Activated T-helper 2 cell treated with anti-CD3 and anti-CD28 coated beads, Interferon-gamma antibody, Interleukin-2, Interleukin-4, amounts not matched to agents 10 μg/mL and 5 μg/mL and 100 μg/mL, durations not matched to agents 14 hours and 24 hours and 36 hours (primary cell): ENCODE data around the gene E2F3. TPM values are rescaled to one million over a fixed set of nuclear protein-coding genes. Genes with fewer than 3 reads are reported as not detected.

Experiments
- DNase-seq: peaks from one replicate; pipeline ENCODE4 v3.0.0; 2021; ENCODE audit warnings: low spot score
- H3K27ac Mint-ChIP-seq: one replicate; pipeline ENCODE4 v1.8.0; 2021; ENCODE audit warnings: mixed read lengths
- H3K27me3 Mint-ChIP-seq: one replicate; pipeline ENCODE4 v1.8.0; 2021; ENCODE audit warnings: low read depth, mixed read lengths
- H3K36me3 Mint-ChIP-seq: one replicate; pipeline ENCODE4 v1.8.0; 2021; ENCODE audit warnings: low read depth, mixed read lengths
- H3K4me1 Mint-ChIP-seq: one replicate; pipeline ENCODE4 v1.8.0; 2021; ENCODE audit warnings: low read depth, mixed read lengths
- H3K4me3 Mint-ChIP-seq: one replicate; pipeline ENCODE4 v1.8.0; 2021; ENCODE audit warnings: low read depth, mild to moderate bottlenecking, moderate library complexity, mixed read lengths
- H3K9me3 Mint-ChIP-seq: one replicate; pipeline ENCODE4 v1.8.0; 2021; ENCODE audit warnings: mixed read lengths
- intact Hi-C: fragments of 100-400 bp; cut with micrococcal nuclease; formaldehyde crosslinking; loops from one replicate; pipeline ENCODE4 v1.15.1; 2023
- total RNA-seq: library from RNA; stranded (reverse); gene quantifications from 2 replicates; pipeline ENCODE4 v1.2.3, GENCODE V29; 2022

Gene E2F3
- total RNA-seq, 1 donor from 2014 or later = 27.9 TPM

DNA sequence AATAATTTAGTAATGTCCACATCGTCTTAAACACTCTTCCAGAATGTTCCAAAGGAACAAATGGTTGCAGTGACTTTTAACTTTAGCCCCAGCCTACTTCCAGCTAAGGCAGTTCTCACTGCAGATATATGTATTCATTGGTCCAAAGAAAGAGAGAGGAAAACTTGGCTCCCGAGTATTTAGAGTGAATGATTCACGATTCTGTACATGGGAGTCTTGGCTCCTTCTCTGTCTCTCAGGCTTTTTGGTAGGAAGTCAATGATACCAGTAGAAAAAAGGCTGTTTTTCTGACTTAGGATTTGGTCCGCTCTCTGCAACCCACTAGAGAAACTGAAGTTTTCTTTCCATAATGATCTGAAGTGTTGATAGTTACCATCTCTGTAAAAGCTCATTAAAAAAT lies 38.6 kb downstream of the E2F3 start:
- Mint-ChIP-seq H3K9me3 (no peaks in the 10 kb centered on the region), H3K4me1 (peaks cover 12% of the 10 kb centered on the region), H3K36me3 (peaks cover 64% of the 10 kb centered on the region), H3K27ac (no peak overlapping the region), H3K27me3 (no peaks in the 10 kb centered on the region), H3K4me3 (no peak overlapping the region)
- intact Hi-C loops = no loop called here
- no peak for DNase-seq

DNA sequence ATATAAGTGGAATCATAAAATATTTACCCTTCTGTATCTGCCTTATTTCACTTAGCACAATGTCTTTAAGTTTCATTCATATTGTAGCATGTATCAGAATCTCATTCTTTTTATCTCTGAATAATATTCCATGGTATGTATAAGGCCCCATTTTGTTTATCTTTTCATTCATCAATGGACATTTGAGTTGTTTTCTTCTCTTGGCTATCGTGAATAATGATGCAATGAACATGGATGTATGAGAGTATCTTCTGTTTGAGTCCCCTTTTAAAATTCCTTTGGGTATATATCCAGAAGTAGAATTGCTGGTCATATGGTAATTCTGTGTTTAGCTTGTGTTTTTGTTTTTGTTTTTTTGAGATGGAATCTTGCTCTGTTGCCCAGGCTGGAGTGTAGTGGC lies 39.6 kb downstream of the E2F3 start:
- intact Hi-C loops = no loop called here
- H3K36me3 Mint-ChIP-seq = peaks cover 64% of the 10 kb centered on the region
- H3K27ac Mint-ChIP-seq = no peak overlapping the region
- H3K9me3 Mint-ChIP-seq = no peaks in the 10 kb centered on the region
- no peak overlapping the region for H3K4me3 Mint-ChIP-seq
- DNase-seq = no peak
- H3K27me3 Mint-ChIP-seq = no peaks in the 10 kb centered on the region
- H3K4me1 Mint-ChIP-seq = peaks cover 15% of the 10 kb centered on the region

DNA sequence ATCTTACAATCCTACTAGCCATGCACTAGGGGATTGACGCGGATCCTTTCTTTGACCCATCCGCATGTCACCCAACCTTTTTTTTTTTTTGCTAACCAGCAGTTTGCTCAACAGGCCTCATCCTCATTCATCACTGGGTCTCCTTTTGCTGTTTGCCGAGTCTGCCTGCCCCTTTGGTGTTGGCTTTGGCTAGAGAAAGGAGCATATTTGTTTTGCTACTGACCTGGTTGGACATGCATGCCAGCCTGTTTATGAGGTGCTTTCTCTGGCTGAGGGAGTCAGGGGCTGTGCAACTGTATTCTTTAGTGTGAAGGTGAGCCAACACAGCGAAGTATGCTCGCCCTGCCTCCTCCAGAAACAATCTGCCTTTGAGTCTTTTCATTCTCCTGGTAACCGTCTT lies 40.2 kb downstream of the E2F3 start:
- Mint-ChIP-seq H3K27me3 (no peaks in the 10 kb centered on the region), H3K27ac (no peak overlapping the region), H3K4me1 (peaks cover 16% of the 10 kb centered on the region), H3K36me3 (peaks cover 60% of the 10 kb centered on the region), H3K4me3 (no peak overlapping the region), H3K9me3 (no peaks in the 10 kb centered on the region)
- no peak for DNase-seq
- intact Hi-C loops = no loop called here

DNA sequence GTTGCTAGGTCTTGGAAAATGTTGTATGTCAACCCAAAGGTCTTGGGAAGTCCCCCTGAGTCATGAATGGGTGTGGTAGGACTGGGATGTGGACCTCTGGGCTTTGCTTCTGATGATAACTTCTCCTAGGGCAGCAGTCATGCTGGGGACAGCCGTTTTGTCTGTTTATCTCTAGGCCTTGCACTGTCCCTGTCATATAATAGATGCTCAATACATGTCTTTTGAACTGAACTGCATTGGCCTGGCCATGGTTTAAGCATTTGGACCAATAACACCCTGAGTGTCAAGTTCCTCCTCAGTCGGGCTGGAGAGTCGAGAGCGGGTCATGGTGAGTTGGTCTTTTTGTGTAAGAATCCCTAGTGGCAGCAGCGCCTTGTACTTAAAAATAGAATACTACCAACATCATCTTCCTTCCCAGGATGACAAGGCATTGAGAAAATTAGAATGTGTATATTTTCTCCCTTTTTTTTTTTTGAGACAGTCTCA lies 43.1 kb downstream of the E2F3 start:
- intact Hi-C loops = no loop called here
- no peak for DNase-seq
- no peaks in the 10 kb centered on the region for H3K9me3 Mint-ChIP-seq
- peaks cover 24% of the 10 kb centered on the region for H3K4me1 Mint-ChIP-seq
- no peaks in the 10 kb centered on the region for H3K27me3 Mint-ChIP-seq
- H3K36me3 Mint-ChIP-seq = peaks cover 55% of the 10 kb centered on the region
- H3K4me3 Mint-ChIP-seq = no peak overlapping the region
- peak overlapping the region; percentile 76 for H3K27ac Mint-ChIP-seq

DNA sequence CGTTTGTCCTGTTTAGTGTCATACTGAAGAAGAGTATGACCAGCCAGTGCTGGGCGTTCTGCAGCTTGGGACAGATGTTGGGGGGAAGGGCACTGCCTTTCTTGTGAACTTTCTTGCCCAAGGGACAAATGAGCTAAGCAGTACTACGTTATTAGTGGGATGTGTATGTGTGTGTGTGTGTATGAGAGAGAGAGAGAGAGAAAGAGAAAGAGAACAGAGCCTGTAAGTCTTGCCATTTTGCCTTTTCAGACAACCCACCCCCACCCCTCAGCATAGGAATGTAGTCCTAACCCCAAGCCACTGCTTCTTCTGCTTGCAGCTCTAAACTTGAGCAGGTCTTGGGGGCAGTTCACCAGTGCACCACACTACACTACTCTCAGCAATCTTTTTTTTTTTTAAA lies 45.5 kb downstream of the E2F3 start:
- H3K4me3 Mint-ChIP-seq = no peak overlapping the region
- H3K4me1 Mint-ChIP-seq = peaks cover 37% of the 10 kb centered on the region
- no peaks in the 10 kb centered on the region for H3K27me3 Mint-ChIP-seq
- H3K36me3 Mint-ChIP-seq = peaks cover 55% of the 10 kb centered on the region
- DNase-seq = no peak
- H3K27ac Mint-ChIP-seq = peak overlapping the region; percentile 41
- intact Hi-C loops = no loop called here
- no peaks in the 10 kb centered on the region for H3K9me3 Mint-ChIP-seq

DNA sequence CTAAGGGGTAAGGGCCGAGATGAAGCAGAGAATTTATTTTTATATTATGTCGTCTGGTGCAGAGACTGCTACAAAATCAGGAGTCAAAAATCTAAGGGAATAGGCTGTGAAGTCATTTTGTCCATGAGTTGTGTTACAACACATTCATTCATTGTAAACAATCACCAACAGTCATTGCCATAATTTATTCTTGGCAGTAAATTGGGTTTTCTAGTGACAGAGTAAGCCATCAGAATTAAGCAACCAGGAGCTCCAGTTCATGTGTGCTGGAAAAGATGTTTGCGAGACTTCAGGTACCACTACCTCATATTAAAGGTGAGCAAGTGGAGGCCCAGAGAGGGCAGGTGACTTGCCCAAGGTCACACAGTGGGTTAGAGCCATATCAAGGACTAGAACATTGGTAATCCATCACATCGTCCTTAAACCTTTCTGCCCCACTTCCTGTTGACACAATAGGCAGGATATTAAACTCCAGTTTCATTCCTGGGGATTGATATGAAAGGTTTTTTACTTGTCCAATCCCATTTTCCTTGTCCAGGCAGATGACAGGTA lies 46.0 kb downstream of the E2F3 start:
- Mint-ChIP-seq H3K27me3 (no peaks in the 10 kb centered on the region), H3K9me3 (no peaks in the 10 kb centered on the region), H3K36me3 (peaks cover 52% of the 10 kb centered on the region), H3K27ac (no peak overlapping the region), H3K4me3 (no peak overlapping the region), H3K4me1 (peaks cover 37% of the 10 kb centered on the region)
- intact Hi-C loops = no loop called here
- no peak for DNase-seq

DNA sequence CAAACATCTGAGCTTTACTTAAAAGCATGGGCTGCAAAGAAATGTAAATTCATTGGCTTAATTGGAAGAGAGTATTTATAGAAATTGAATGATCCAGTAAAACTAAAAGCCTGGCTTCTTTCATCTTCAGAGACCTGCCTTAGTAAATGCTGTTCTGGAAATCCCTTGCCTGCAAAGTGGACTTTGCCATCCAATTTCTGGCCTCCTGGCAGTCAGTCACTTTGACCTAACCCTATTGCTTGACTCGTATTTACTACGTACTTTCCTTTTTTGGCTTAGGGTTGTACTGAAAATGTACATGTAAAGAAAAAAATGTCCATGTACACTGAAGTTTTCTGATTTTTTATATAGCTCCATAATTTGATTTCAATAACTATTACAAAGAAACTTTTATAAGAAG lies 47.1 kb downstream of the E2F3 start:
- Mint-ChIP-seq H3K36me3 (peaks cover 57% of the 10 kb centered on the region), H3K27me3 (no peaks in the 10 kb centered on the region), H3K4me3 (no peak overlapping the region), H3K4me1 (peaks cover 47% of the 10 kb centered on the region), H3K9me3 (no peaks in the 10 kb centered on the region), H3K27ac (no peak overlapping the region)
- intact Hi-C loops = no loop called here
- no peak for DNase-seq

DNA sequence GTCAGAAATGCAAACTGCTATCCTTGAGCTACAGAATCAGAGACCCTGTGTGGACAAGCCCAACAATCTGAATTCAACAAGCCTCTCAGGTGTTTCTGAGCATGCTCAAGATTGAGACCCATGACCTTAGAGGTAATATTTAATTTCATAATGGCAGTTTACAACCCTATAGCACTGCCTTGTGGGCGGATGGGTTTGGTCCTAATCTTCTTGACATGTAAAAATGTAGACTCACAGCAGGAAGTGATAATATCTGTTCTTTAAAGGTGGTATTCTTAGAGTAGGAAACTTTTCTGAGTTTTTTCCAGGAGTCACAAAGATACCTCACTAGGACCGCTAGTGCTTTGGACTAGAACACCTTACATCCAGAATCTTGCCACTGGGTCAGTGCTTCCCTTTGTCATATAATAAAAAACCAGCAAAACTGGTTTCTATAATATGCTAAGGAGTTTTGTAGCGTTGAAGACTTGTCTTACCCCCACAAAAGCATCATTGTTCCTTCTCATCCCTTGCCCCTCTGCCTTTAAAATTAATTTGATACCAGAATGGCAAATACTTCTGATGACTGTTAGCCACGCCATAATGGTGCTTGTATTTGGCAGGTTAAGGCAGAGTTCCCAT lies 52.6 kb downstream of the E2F3 start:
- peaks cover 61% of the 10 kb centered on the region for H3K36me3 Mint-ChIP-seq
- H3K4me3 Mint-ChIP-seq = no peak overlapping the region
- peaks cover 43% of the 10 kb centered on the region for H3K4me1 Mint-ChIP-seq
- intact Hi-C loops = loop anchor here (2.0 to 5.0 kb wide), 2 partner anchors 37 to 50 kb away; no protein-coding TSS in a partner anchor
- peak overlapping the region; percentile 67 for H3K27ac Mint-ChIP-seq
- no peaks in the 10 kb centered on the region for H3K27me3 Mint-ChIP-seq
- H3K9me3 Mint-ChIP-seq = no peaks in the 10 kb centered on the region
- no peak for DNase-seq

DNA sequence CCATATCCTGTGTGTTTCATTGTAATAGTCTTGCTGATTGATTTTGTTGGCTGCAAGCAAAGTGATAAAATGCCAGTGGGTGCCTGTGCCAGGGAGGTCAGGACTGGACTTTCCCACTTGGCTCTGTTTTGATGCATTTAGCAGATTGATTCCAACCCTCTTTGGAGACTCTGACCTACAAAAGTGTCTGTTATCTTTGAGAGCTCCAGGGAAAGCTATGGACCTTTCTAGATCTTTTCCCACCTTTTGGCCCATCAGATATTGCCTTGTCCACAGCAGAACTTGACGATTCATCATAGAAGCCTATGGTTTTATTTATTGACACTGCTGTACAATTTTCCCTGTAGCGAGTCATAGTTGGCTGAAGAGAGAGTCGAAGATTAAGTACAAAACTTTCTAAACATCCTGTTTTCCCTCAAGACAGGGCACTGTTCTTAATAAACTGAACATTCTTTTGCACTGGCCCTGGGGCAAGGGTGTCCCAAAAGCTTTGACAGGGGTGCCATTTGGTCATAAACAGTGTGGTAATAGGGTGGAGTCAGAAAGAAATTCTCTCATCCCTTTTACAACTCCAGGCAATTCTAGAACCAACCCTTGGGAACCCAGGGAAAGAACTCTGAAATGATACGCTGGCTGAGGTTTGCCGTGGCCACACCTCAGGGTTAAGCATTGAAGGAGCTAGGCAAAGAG lies 53.7 kb downstream of the E2F3 start:
- H3K36me3 Mint-ChIP-seq = peaks cover 59% of the 10 kb centered on the region
- H3K9me3 Mint-ChIP-seq = peaks cover 4% of the 10 kb centered on the region
- peaks cover 40% of the 10 kb centered on the region for H3K4me1 Mint-ChIP-seq
- no peaks in the 10 kb centered on the region for H3K27me3 Mint-ChIP-seq
- H3K27ac Mint-ChIP-seq = peak overlapping the region; percentile 67
- H3K4me3 Mint-ChIP-seq = no peak overlapping the region
- intact Hi-C loops = loop anchor here (1.0 to 2.0 kb wide), 2 partner anchors 37 to 51 kb away; no protein-coding TSS in a partner anchor
- DNase-seq = no peak

DNA sequence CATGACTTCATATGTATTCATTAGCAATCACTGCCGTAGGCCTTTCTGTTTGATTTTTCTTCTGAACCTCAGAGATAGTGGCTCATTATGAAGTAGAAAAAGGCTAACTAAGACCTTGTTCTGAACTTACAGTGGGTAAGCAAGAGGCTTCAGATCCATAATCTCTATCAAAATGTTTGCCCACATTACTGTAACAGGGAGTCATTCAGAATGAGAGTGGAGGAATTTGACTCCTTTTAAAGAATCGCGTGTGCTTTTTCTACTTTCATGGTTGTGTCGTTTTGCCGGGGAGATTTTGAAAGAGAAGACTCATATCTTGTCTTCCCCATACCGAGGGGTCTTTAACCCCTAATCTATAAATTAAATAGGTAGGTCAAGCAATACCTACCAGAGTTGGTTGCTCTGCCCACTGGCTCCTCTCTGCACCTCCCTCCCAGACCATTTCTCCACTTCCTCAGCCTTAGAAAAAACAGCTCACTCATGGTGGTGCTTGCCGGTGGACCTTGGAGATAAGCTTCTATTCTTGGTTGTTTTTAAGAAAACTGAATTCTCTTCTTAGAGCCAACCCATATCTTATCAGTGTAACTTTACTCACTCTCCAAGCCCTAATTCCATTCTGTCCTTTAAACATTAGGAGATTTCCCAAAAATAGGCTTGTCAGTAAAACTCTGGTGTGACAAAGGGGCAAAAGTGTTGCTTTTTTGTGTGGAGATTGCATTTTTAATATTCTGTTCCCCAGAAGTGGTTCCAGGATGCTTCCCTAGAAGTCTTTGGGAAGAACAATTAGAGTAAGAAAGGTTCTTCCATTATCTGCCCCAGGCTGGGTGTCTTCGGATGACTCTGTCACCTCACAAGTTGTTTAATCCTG lies 56.6 kb downstream of the E2F3 start:
- Mint-ChIP-seq H3K4me1 (peaks cover 31% of the 10 kb centered on the region), H3K36me3 (peaks cover 53% of the 10 kb centered on the region), H3K27ac (peak overlapping the region; percentile 28)

DNA sequence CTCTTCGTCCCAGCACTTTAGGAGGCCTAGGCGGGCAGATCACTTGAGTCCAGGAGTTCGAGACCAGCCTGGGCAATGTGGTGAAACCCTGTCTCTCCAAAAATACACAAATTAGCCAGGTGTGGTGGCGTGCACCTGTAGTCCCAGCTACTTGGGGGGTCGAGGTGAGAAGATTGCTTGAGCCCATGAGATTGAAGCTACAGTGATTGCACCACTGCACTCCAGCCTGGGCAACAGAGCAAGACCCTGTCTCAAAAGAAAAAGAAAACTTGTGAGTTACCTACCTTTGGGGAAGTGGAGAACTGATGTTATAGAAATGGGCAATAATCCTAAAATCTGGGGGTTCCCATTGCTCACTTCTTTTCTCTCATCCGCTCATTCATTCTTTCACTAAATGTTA lies 58.0 kb downstream of the E2F3 start:
- peaks cover 61% of the 10 kb centered on the region for H3K36me3 Mint-ChIP-seq
- intact Hi-C loops = no loop called here
- peaks cover 4% of the 10 kb centered on the region for H3K9me3 Mint-ChIP-seq
- H3K27me3 Mint-ChIP-seq = no peaks in the 10 kb centered on the region
- no peak overlapping the region for H3K4me3 Mint-ChIP-seq
- DNase-seq = no peak
- peaks cover 24% of the 10 kb centered on the region for H3K4me1 Mint-ChIP-seq
- no peak overlapping the region for H3K27ac Mint-ChIP-seq

More for the DNA sequence above, 56.6 kb downstream of the E2F3 start:
- Mint-ChIP-seq H3K4me3 (no peak overlapping the region), H3K9me3 (peaks cover 4% of the 10 kb centered on the region), H3K27me3 (no peaks in the 10 kb centered on the region)
- DNase-seq = no peak
- intact Hi-C loops = no loop called here

DNA sequence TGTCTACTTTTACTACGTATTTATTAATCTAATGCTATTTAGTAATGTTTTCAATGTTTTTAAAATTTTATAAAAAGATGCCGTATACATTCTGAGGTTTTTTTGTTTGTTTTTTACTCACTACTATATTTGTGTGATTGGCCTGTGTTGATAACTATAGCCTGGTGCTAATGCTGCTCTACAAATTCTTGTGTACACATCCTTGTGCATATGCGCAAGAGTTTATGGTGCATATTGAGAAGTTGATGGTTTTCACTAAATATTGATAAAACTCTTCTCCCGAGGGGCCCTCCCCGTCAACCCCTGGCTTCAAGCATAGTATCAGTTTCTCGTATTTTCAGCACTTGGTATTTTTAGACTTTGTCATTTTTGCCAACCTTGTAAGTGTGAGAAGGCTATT lies 59.9 kb downstream of the E2F3 start:
- intact Hi-C loops = no loop called here
- no peak overlapping the region for H3K4me3 Mint-ChIP-seq
- peaks cover 69% of the 10 kb centered on the region for H3K36me3 Mint-ChIP-seq
- H3K4me1 Mint-ChIP-seq = peaks cover 13% of the 10 kb centered on the region
- DNase-seq = no peak
- no peak overlapping the region for H3K27ac Mint-ChIP-seq
- peaks cover 12% of the 10 kb centered on the region for H3K9me3 Mint-ChIP-seq
- no peaks in the 10 kb centered on the region for H3K27me3 Mint-ChIP-seq
